Mesodermal cell (in vitro differentiated cells): ENCODE data around the gene SDHA.
A peak's percentile ranks its signal among the peaks of the same experiment; 100 is the strongest.
"Not testable (repeated sequence)": the region's sequence is repeated elsewhere in the genome, so short reads cannot be mapped to it uniquely, and the experiment has no call there.

ENCODE experiments used
- H3K27ac ChIP-seq: 2 replicates; pipeline ENCODE4 v1.7.0; 2013; ENCODE audit warnings: mild to moderate bottlenecking, low read depth, low read length, moderate library complexity; ENCODE audit not compliant: severe bottlenecking
- H3K36me3 ChIP-seq: 2 replicates; pipeline ENCODE4 v1.7.1; 2013; ENCODE audit warnings: mild to moderate bottlenecking, low read length, moderate library complexity; ENCODE audit not compliant: control insufficient read depth, insufficient read depth
- H3K4me1 ChIP-seq: one replicate; pipeline ENCODE4 v1.7.1; 2013; ENCODE audit warnings: mild to moderate bottlenecking, low read length; ENCODE audit not compliant: insufficient read depth, control insufficient read depth, poor library complexity, severe bottlenecking
- H3K4me3 ChIP-seq: 2 replicates; pipeline ENCODE4 v1.7.0; 2013; ENCODE audit warnings: low read length, control low read depth, mild to moderate bottlenecking; ENCODE audit not compliant: insufficient read depth, poor library complexity, severe bottlenecking; ENCODE audit errors: extremely low read depth
- H3K9me3 ChIP-seq: 2 replicates; pipeline ENCODE4 v1.7.1; 2013; ENCODE audit warnings: mild to moderate bottlenecking, low read length, moderate library complexity; ENCODE audit not compliant: control insufficient read depth
- WGBS, 2 experiments: methylation state at CpG; one replicate each; pipeline ENCODE4 v1.1.5; 2013; ENCODE audit warnings: missing lambda C conversion rate in 2 of 2; ENCODE audit not compliant: insufficient coverage in 2 of 2; 5-methylcytosine and 5-hydroxymethylcytosine counted together

SDHA gene

DNA sequence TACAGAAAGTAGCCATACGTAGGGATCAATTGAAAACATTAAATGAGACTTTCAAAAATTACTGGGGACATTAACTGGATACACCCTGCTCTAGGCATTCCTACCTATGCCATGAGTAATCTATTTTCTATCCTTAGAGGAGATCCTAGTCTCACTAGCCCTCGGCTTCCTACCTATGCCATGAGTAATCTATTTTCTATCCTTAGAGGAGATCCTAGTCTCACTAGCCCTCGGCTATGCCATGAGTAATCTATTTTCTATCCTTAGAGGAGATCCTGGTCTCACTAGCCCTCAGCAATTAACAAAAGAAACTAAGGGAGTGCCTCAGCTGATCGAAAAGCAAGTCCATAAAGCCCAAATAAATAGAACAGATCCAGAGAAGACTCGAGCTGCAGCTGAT lies 27.6 kb downstream of the SDHA start:
- H3K4me3 ChIP-seq, H3K9me3 ChIP-seq, H3K4me1 ChIP-seq, H3K27ac ChIP-seq: not testable (repeated sequence)
- 20 to 84% methylated on average over 1 to 4 of the region's 5 CpGs for WGBS, 2 experiments
- peaks cover 62% of the 10 kb centered on the region for H3K36me3 ChIP-seq

DNA sequence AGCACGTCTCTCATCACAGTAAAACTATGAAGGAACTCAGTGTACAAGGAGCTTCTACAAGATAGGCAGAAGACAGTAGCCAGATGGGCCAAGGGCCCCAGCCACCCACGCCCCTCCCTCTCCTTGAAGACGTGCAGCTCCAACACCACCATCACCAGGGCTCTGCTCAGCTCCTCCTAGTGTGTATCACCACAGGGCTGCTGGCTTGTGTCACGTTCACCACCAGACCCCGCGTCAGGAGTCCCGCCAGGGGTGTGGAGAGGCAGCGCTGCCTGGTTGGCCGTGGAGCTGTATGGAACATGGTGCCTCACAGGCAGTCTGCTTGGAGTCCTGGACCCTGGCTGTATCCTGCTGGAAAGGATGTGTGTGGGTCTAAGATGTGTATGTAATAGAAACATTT lies 32.3 kb downstream of the SDHA start:
- WGBS, 2 experiments, result 83% methylated on average over 1 of the region's 9 CpGs; no CpG with 5 or more reads in 1 of the 2 experiments
- not testable (repeated sequence) for H3K4me1 ChIP-seq, H3K4me3 ChIP-seq, H3K9me3 ChIP-seq, H3K27ac ChIP-seq
- peaks cover 55% of the 10 kb centered on the region for H3K36me3 ChIP-seq

DNA sequence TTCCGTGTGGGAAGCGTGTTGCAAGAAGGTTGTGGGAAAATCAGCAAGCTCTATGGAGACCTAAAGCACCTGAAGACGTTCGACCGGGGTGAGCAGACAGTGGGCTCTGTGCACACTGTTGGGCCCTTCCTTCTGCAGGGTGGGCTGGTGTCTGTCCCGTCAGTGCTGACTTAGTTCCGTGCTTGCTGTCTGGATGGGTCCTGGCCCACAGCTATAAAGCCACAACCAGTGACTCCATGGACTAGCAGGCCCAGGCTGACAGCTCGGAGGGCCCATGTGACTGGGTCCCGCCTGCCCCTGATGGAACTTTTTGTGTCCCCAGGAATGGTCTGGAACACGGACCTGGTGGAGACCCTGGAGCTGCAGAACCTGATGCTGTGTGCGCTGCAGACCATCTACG lies 32.9 kb downstream of the SDHA start:
- not testable (repeated sequence) for H3K27ac ChIP-seq, H3K4me1 ChIP-seq, H3K4me3 ChIP-seq, H3K9me3 ChIP-seq
- WGBS, 2 experiments, result 84 to 98% methylated on average over 4 to 5 of the region's 12 CpGs
- H3K36me3 ChIP-seq, result peaks cover 53% of the 10 kb centered on the region

DNA sequence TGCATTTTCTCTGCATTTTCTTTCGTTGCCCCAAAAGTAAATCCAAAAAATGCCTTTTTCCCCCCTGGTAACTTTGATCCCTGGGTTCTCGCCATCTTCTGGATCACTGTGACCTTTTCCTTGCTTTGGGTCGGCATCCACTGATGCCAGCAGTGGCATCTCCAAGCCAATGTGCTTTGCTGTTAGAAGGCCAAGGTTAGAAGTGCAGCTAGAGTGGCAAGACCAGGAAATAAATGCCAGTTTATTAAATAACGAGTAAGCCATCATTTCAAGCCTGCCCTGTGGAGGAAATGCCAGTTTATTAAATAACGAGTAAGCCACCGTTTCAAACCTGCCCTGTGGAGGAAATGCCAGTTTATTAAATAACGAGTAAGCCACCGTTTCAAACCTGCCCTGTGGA lies 33.4 kb downstream of the SDHA start:
- WGBS, 2 experiments, result 88 to 94% methylated on average over 2 to 4 of the region's 8 CpGs
- H3K27ac ChIP-seq, H3K9me3 ChIP-seq, H3K4me1 ChIP-seq, H3K4me3 ChIP-seq: not testable (repeated sequence)
- peaks cover 54% of the 10 kb centered on the region for H3K36me3 ChIP-seq

DNA sequence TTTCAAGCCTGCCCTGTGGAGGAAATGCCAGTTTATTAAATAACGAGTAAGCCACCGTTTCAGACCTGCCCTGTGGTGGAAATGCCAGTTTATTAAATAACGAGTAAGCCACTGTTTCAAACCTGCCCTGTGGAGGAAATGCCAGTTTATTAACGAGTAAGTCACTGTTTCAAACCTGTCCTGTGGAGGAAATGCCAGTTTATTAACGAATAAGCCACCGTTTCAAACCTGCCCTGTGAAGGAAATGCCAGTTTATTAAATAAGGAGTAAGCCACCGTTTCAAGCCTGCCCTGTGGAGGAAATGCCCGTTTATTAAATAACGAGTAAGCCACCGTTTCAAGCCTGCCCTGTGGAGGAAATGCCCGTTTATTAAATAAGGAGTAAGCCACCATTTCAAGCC lies 33.9 kb downstream of the SDHA start:
- H3K36me3 ChIP-seq, result peaks cover 57% of the 10 kb centered on the region
- not testable (repeated sequence) for H3K27ac ChIP-seq, H3K4me1 ChIP-seq, H3K9me3 ChIP-seq, H3K4me3 ChIP-seq
- 86 to 100% methylated on average over 3 to 7 of the region's 11 CpGs for WGBS, 2 experiments

DNA sequence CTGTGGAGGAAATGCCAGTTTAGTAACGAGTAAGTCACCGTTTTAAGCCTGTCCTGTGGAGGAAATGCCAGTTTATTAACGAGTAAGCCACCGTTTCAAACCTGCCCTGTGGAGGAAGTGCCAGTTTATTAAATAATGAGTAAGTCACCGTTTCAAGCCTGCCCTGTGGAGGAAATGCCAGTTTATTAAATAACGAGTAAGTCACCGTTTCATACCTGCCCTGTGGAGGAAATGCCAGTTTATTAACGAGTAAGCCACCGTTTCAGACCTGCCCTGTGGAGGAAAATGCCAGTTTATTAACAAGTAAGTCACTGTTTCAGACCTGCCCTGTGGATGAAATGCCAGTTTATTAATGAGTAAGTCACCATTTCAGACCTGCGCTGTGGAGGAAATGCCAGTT lies 34.4 kb downstream of the SDHA start:
- no peaks in the 10 kb centered on the region for H3K9me3 ChIP-seq
- H3K4me1 ChIP-seq, result no peaks in the 10 kb centered on the region
- H3K36me3 ChIP-seq, result peaks cover 57% of the 10 kb centered on the region
- H3K27ac ChIP-seq, result no peak overlapping the region
- 90 to 97% methylated on average over 8 to 10 of the region's 10 CpGs for WGBS, 2 experiments
- H3K4me3 ChIP-seq, result no peak overlapping the region

DNA sequence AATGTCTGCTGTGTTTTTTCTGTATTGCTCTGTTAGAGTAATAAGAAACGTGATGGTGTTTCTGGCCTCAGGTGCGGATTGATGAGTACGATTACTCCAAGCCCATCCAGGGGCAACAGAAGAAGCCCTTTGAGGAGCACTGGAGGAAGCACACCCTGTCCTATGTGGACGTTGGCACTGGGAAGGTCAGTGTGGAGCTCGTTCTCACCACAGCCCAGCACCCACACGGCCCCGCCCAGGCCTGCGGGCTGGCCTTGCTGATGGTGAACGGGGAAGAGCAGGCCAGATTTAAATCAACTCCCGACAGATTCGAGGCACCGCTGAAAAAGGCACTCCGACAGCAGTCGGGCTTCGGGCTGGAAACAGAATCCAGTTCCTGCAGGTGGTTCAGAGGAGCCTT lies 36.2 kb downstream of the SDHA start:
- 100% methylated on average over 3 of the region's 15 CpGs; no CpG with 5 or more reads in 1 of the 2 experiments for WGBS, 2 experiments
- H3K9me3 ChIP-seq, H3K27ac ChIP-seq, H3K4me1 ChIP-seq, H3K4me3 ChIP-seq: not testable (repeated sequence)
- H3K36me3 ChIP-seq, result peaks cover 46% of the 10 kb centered on the region

DNA sequence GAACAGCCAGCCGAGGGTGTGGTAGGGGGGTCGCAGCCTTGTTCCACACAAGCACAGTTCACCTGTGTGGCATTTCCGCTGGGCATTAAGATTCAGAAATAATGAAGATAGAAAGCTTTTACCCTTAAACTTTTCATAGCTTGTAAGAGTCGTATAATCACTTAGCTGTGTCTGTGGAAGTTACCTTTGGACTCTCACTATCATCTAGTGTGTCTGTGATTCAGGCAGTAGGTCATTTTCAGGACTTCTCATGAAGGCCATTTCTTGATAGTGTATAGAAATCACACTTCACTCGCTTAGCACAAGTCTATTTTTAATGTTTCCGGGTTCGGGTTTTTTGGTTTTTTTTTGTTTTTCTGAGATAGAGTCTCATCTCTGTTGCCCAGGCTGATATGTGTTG lies 37.0 kb downstream of the SDHA start:
- not testable (repeated sequence) for H3K4me1 ChIP-seq, H3K27ac ChIP-seq, H3K4me3 ChIP-seq, H3K9me3 ChIP-seq
- H3K36me3 ChIP-seq, result peaks cover 38% of the 10 kb centered on the region
- 100% methylated on average over 1 of the region's 7 CpGs; no CpG with 5 or more reads in 1 of the 2 experiments for WGBS, 2 experiments

DNA sequence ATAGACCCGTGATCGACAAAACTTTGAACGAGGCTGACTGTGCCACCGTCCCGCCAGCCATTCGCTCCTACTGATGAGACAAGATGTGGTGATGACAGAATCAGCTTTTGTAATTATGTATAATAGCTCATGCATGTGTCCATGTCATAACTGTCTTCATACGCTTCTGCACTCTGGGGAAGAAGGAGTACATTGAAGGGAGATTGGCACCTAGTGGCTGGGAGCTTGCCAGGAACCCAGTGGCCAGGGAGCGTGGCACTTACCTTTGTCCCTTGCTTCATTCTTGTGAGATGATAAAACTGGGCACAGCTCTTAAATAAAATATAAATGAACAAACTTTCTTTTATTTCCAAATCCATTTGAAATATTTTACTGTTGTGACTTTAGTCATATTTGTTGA lies 38.2 kb downstream of the SDHA start:
- not testable (repeated sequence) for H3K9me3 ChIP-seq, H3K4me3 ChIP-seq, H3K4me1 ChIP-seq, H3K27ac ChIP-seq
- 100% methylated on average over 1 of the region's 8 CpGs; no CpG with 5 or more reads in 1 of the 2 experiments for WGBS, 2 experiments
- H3K36me3 ChIP-seq, result peaks cover 34% of the 10 kb centered on the region

DNA sequence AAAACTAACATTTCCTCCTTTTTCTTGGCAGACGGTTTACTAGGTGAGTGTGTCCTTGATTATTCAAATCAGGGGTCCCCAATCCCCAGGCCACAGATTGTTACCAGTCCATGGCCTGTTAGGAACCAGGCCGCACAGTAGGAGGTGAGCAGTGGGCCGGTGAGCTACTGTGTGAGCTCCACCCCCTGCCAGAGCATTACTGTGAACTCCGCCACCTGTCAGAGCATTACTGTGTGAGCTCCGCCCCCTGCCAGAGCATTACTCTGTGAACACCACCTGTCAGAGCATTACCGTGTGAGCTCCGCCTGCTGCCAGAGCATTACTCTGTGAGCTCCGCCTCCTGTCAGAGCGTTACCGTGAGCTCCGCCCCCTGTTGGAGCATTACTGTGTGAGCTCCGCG lies 39.0 kb downstream of the SDHA start:
- Histone ChIP-seq H3K9me3 (no peaks in the 10 kb centered on the region), H3K27ac (no peak overlapping the region), H3K36me3 (peaks cover 32% of the 10 kb centered on the region), H3K4me1 (no peaks in the 10 kb centered on the region), H3K4me3 (no peak overlapping the region)
- whole genome bisulfite sequencing, 2 experiments, result 80 to 93% methylated on average over 6 of the region's 13 CpGs

DNA sequence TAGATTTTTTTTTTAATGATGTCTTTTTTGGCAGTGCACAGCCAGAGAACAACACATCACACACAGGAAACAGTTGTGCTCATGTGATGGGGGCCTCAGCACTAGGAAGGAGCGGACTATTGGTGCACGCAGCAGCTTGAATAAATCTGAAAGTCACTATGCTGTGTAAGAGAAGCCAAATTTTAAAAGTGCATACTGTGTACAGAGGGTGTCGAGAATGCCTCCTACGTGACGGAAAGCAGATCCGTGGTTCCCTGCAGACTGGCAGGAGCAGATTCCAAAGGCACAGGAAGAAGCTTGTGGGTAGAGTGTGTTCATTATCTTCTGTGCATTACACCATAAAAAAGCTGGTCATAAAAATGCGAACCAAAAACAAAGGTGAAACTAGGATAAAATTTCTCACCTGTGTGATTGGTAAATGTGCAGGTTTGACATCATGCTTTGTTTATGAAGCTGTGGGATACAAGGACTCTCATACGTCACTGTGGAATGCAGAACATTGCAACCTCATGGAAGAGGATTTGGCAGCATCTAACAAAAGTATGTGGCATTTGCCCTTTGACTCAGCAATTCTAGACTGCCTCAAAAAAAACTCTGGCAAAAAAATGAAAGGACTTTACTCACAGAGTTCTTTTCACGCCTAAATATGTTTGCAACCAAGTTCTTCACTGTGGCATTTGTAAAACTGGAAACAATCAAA lies 45.3 kb downstream of the SDHA start:
- not testable (repeated sequence) for H3K4me1 ChIP-seq, H3K9me3 ChIP-seq, H3K36me3 ChIP-seq, H3K4me3 ChIP-seq
- WGBS, 2 experiments, result 82 to 97% methylated on average over 6 to 8 of the region's 9 CpGs
- peak overlapping the region; percentile 83 for H3K27ac ChIP-seq
